Stomach (tissue), 9 donors: ENCODE data around the gene HS6ST1. TPM values are rescaled to one million over a fixed set of nuclear protein-coding genes. Genes with fewer than 3 reads are reported as not detected.

Experiments
- DNase-seq, 2 donors: peaks; one replicate each; pipeline versions ENCODE4 v3.0.0 to v3.0.0-alpha.2; 2013 to 2019
- H3K27ac ChIP-seq, 5 donors: fragments of 200-600 bp in 4 of 5; sonication (generic) in 4 of 5; one replicate each; pipeline ENCODE4 v1.5.1; 2013 to 2019; ENCODE audit warnings: mild to moderate bottlenecking in 1 of 5, moderate library complexity in 1 of 5
- H3K27me3 ChIP-seq, 3 donors: fragments of 200-600 bp; sonication (generic); one replicate each; pipeline ENCODE4 v1.5.1; 2017 to 2019; ENCODE audit warnings: mixed run types in 1 of 3
- H3K36me3 ChIP-seq, 4 donors: fragments of 200-600 bp; sonication (generic); 1 replicate in 3 of 4; 2 replicates in 1 of 4; pipeline ENCODE4 v1.5.1; 2016 to 2019
- H3K4me1 ChIP-seq, 4 donors: fragments of 200-600 bp; sonication (generic); one replicate each; pipeline ENCODE4 v1.5.1; 2016 to 2019
- H3K4me3 ChIP-seq, 4 donors: fragments of 200-600 bp; sonication (generic) in 3 of 4; one replicate each; pipeline ENCODE4 v1.5.1; 2016 to 2019; ENCODE audit warnings: mild to moderate bottlenecking in 1 of 4
- H3K9me3 ChIP-seq, 4 donors: fragments of 200-600 bp; sonication (generic); one replicate each; pipeline ENCODE4 v1.5.1; 2016 to 2019
- CTCF ChIP-seq, 7 experiments: fragments of 450-650 bp in 4 of 7; fragments of 200-600 bp in 3 of 7; sonication (generic) in 3 of 7; IDR thresholded peaks; one replicate each; pipeline ENCODE4 v1.5.1; 2016 to 2019; ENCODE audit warnings: antibody characterized with exemption in 7 of 7, control low read depth in 2 of 7, mild to moderate bottlenecking in 1 of 7
- EP300 ChIP-seq: sonication (generic); formaldehyde crosslinking; IDR thresholded peaks from one replicate; pipeline ENCODE4 v1.6.1; 2017; ENCODE audit warnings: antibody characterized with exemption
- POLR2A ChIP-seq, 4 donors: fragments of 450-650 bp; IDR thresholded peaks; one replicate each; pipeline ENCODE4 v1.6.1; 2016; ENCODE audit warnings: antibody characterized with exemption in 4 of 4, control low read depth in 2 of 4, mild to moderate bottlenecking in 1 of 4, moderate library complexity in 1 of 4
- POLR2AphosphoS5 ChIP-seq, 3 donors: sonication (generic); formaldehyde crosslinking; IDR thresholded peaks; one replicate each; pipeline ENCODE4 v1.6.1; 2016; ENCODE audit warnings: antibody characterized with exemption in 3 of 3
- WGBS, 5 donors: extraction: QIAGEN DNeasy Blood & Tissue Kit in 3 of 5; methylation state at CpG; one replicate each; pipeline versions ENCODE4 v1.1.5 to v1.1.7; 2013 to 2018; 5-methylcytosine and 5-hydroxymethylcytosine counted together
- intact Hi-C: fragments of 100-400 bp; cut with DNase I; formaldehyde crosslinking; loops from one replicate; pipeline ENCODE4 v1.15.1; 2023; ENCODE audit warnings: low total_unique reads
- polyA plus RNA-seq, 3 donors: library from polyadenylated mRNA; stranded (reverse); fragments of 200-250 nt; gene quantifications; one replicate each; pipeline ENCODE4 v1.2.3, GENCODE V29; 2013
- total RNA-seq, 5 donors: library from RNA; depleted of rRNA; stranded (reverse); fragments of >200 nt; gene quantifications; one replicate each; pipeline versions ENCODE4 v1.1.0 to v1.2.3, GENCODE V29; 2014 to 2016
- donor health status: healthy with polysubstance abuse.
- donor health status: Bipolar disorder and iron deficiency.
- donor health status: healthy.

The HS6ST1 gene
- total and polyA plus RNA-seq, 8 donors, result 2.9 to 178 (median 12.8) TPM

- 80 to 90% (median 86%) methylated on average over 1 to 7 of the region's 7 CpGs for whole genome bisulfite sequencing, 5 donors
- Histone ChIP-seq H3K27ac (no peak overlapping the region), H3K4me1 (peaks cover 23 to 64% (median 51%) of the 10 kb centered on the region in 4 donors), H3K36me3 (peaks cover 0 to 17% (median 13%) of the 10 kb centered on the region in 4 donors), H3K4me3 (no peak overlapping the region), H3K27me3 (no peaks in the 10 kb centered on the region), H3K9me3 (no peaks in the 10 kb centered on the region)
- no peak for TF ChIP-seq POLR2A (IDR thresholded peaks at IDR 0.05)
- no peak for TF ChIP-seq POLR2AphosphoS5 (IDR thresholded peaks at IDR 0.05)
- no peak for TF ChIP-seq EP300
- TF ChIP-seq CTCF (IDR thresholded peaks at IDR 0.05), result no peak
- intact Hi-C loops, result no loop called here
- DNase-seq, result no peak
These were observed 34.6 kb downstream of the HS6ST1 start for GRCh38 chr2:128284037-128284441.

- DNase-seq, result peak in 1 of 2 donors; percentile 45
These were observed 35.5 kb downstream of the HS6ST1 start for GRCh38 chr2:128282976-128283810.

GRCh38 chr2:128282246-128282975, 36.3 kb downstream of the HS6ST1 start:
- no peak for DNase-seq
- H3K27ac ChIP-seq, result peak overlapping the region in 3 of 5 donors; percentile 16 to 43 (median 33)
- intact Hi-C loops, result no loop called here
- H3K27me3 ChIP-seq, result no peaks in the 10 kb centered on the region
- TF ChIP-seq POLR2AphosphoS5 (IDR thresholded peaks at IDR 0.05) (no peak), EP300 (no peak), CTCF (IDR thresholded peaks at IDR 0.05) (no peak), POLR2A (IDR thresholded peaks at IDR 0.05) (no peak)
- H3K4me3 ChIP-seq, result peak overlapping the region in 1 of 4 donors; percentile 3
- peaks cover 0 to 14% (median 8%) of the 10 kb centered on the region in 4 donors for H3K36me3 ChIP-seq
- H3K4me1 ChIP-seq, result peaks cover 23 to 63% (median 47%) of the 10 kb centered on the region in 4 donors
- 64 to 83% (median 81%) methylated on average over 13 to 24 of the region's 24 CpGs for WGBS, 5 donors
- H3K9me3 ChIP-seq, result no peaks in the 10 kb centered on the region

More at GRCh38 chr2:128282976-128283810, 35.5 kb downstream of the HS6ST1 start:
- intact Hi-C loops, result no loop called here
- H3K9me3 ChIP-seq, result no peaks in the 10 kb centered on the region
- peaks cover 23 to 65% (median 50%) of the 10 kb centered on the region in 4 donors for H3K4me1 ChIP-seq
- no peak for TF ChIP-seq EP300
- TF ChIP-seq POLR2AphosphoS5 (IDR thresholded peaks at IDR 0.05), result no peak
- no peak for TF ChIP-seq POLR2A (IDR thresholded peaks at IDR 0.05)
- TF ChIP-seq CTCF (IDR thresholded peaks at IDR 0.05), result no peak
- H3K27me3 ChIP-seq, result no peaks in the 10 kb centered on the region
- WGBS, 5 donors, result 78 to 86% (median 83%) methylated on average over 6 to 8 of the region's 8 CpGs
- peak overlapping the region in 2 of 5 donors; percentile 33 to 43 for H3K27ac ChIP-seq
- H3K36me3 ChIP-seq, result peaks cover 0 to 17% (median 14%) of the 10 kb centered on the region in 4 donors
- H3K4me3 ChIP-seq, result no peak overlapping the region

- peak in 1 of 2 donors; percentile 14 for DNase-seq
- no peak overlapping the region for H3K4me3 ChIP-seq
- peaks cover 0 to 17% (median 8%) of the 10 kb centered on the region in 4 donors for H3K36me3 ChIP-seq
- TF ChIP-seq POLR2A (IDR thresholded peaks at IDR 0.05), result no peak
- TF ChIP-seq POLR2AphosphoS5 (IDR thresholded peaks at IDR 0.05), result no peak
- TF ChIP-seq EP300, result no peak
- no peak for TF ChIP-seq CTCF (IDR thresholded peaks at IDR 0.05)
- H3K27me3 ChIP-seq, result no peaks in the 10 kb centered on the region
- H3K4me1 ChIP-seq, result peaks cover 23 to 58% (median 44%) of the 10 kb centered on the region in 4 donors
- no peak overlapping the region for H3K27ac ChIP-seq
- WGBS, 5 donors, result 60 to 89% (median 81%) methylated on average over 1 to 2 of the region's 2 CpGs
- H3K9me3 ChIP-seq, result no peaks in the 10 kb centered on the region
- intact Hi-C loops, result no loop called here
These were observed 36.8 kb downstream of the HS6ST1 start for GRCh38 chr2:128281852-128282245.
